GM10248 (cell line): ENCODE data around the gene DNPH1.

Experiments
- CTCF ChIA-PET: fragments of 300-600 bp; sonication (Branson Sonifier 250); formaldehyde crosslinking; extraction: SDS; loops from one replicate; lab custom pipeline; 2021; ENCODE audit warnings: antibody characterized with exemption; lab: Yijun Ruan, JAX
- POLR2A ChIA-PET: fragments of 350-650 bp; sonication (Branson Sonifier 250); formaldehyde crosslinking; extraction: SDS; loops from one replicate; lab custom pipeline; 2020; ENCODE audit warnings: antibody characterized with exemption; lab: Yijun Ruan, JAX
- DNase-seq: peaks from one replicate; pipeline ENCODE4 v3.0.0; 2012; ENCODE audit errors: extremely low spot score
- CTCF ChIP-seq: IDR thresholded peaks from 2 replicates; pipeline ENCODE4 v1.5.1; 2012; ENCODE audit warnings: mild to moderate bottlenecking, low read depth; ENCODE audit errors: extremely low read depth, missing control alignments, control extremely low read depth

DNPH1 gene

GRCh38 chr6:43181621-43181941, 47.7 kb downstream of the DNPH1 start:
- TF ChIP-seq CTCF: no peak
- ChIA-PET POLR2A (interaction anchor here (0.6 to 1.0 kb wide), 2 partner anchors 43 to 186 kb away, joined by 3 read pairs; no protein-coding TSS in a partner anchor), CTCF (interaction anchor here (0.8 to 1.0 kb wide), 3 partner anchors 11 to 47 kb away, joined by 3 read pairs; partner anchors contain the start of genes DNPH1 and SRF)

GRCh38 chr6:43180985-43181384, 48.3 kb downstream of the DNPH1 start:
- ChIA-PET POLR2A (interaction anchor here (0.6 kb wide), 1 partner anchor 185 kb away, joined by 3 read pairs; no protein-coding TSS in a partner anchor), CTCF (no interaction called here)
- no peak for DNase-seq
- no peak for TF ChIP-seq CTCF

More at GRCh38 chr6:43181621-43181941, 47.7 kb downstream of the DNPH1 start:
- no peak for DNase-seq

GRCh38 chr6:43180058-43180457, 49.2 kb downstream of the DNPH1 start:
- ChIA-PET CTCF (interaction anchor here (0.8 kb wide), 2 partner anchors 9 to 36 kb away, joined by 3 to 4 read pairs; no protein-coding TSS in a partner anchor), POLR2A (interaction anchor here (0.6 kb wide), 2 partner anchors 264 to 411 kb away, joined by 5 to 7 read pairs; no protein-coding TSS in a partner anchor)
- no peak for TF ChIP-seq CTCF
- no peak for DNase-seq

- ChIA-PET CTCF (no interaction called here), POLR2A (interaction anchor here (0.6 kb wide), 1 partner anchor 410 kb away, joined by 7 read pairs; no protein-coding TSS in a partner anchor)
- DNase-seq: no peak
- TF ChIP-seq CTCF: no peak
Measured at GRCh38 chr6:43178951-43179830, 50.1 kb downstream of the DNPH1 start.

GRCh38 chr6:43178150-43178549, 51.1 kb downstream of the DNPH1 start:
- ChIA-PET CTCF (no interaction called here), POLR2A (interaction anchor here (0.6 kb wide), 1 partner anchor 307 kb away, joined by 4 read pairs; no protein-coding TSS in a partner anchor)
- TF ChIP-seq CTCF: no peak
- DNase-seq: no peak

GRCh38 chr6:43176423-43176786, 52.9 kb downstream of the DNPH1 start:
- TF ChIP-seq CTCF: no peak
- no peak for DNase-seq
- CTCF ChIA-PET: no interaction called here
- POLR2A ChIA-PET: no interaction called here
